Mesendoderm (in vitro differentiated cells): ENCODE results near the gene PALS2.

ENCODE experiments used
- DNase-seq: peaks from one replicate; pipeline ENCODE4 v3.0.0; 2013
- H2AK5ac ChIP-seq: 2 replicates; pipeline ENCODE4 v1.6.1; 2013; ENCODE audit warnings: low read length, inconsistent platforms
- H2BK120ac ChIP-seq: 2 replicates; pipeline ENCODE4 v1.6.1; 2013; ENCODE audit warnings: low read depth, mild to moderate bottlenecking, low read length, moderate library complexity, mixed read lengths
- H2BK15ac ChIP-seq: replicated peaks from 2 replicates; pipeline ENCODE4 v1.6.1; 2013; ENCODE audit warnings: low read depth, mild to moderate bottlenecking, moderate library complexity
- H2BK5ac ChIP-seq: 2 replicates; pipeline ENCODE4 v1.6.1; 2013; ENCODE audit warnings: low read length, inconsistent platforms
- H3K18ac ChIP-seq: 2 replicates; pipeline ENCODE4 v1.6.1; 2013; ENCODE audit warnings: mild to moderate bottlenecking, low read length, mixed read lengths
- H3K23ac ChIP-seq: one replicate; pipeline ENCODE4 v1.6.1; 2013; ENCODE audit warnings: low read length
- H3K27ac ChIP-seq: 2 replicates; pipeline ENCODE4 v1.5.1; 2013; ENCODE audit warnings: low read depth, mild to moderate bottlenecking, inconsistent platforms, low read length, moderate library complexity
- H3K27me3 ChIP-seq: 2 replicates; pipeline ENCODE4 v1.6.1; 2013; ENCODE audit warnings: low read length, control low read depth, mild to moderate bottlenecking, inconsistent platforms; ENCODE audit not compliant: insufficient read depth, poor library complexity
- H3K36me3 ChIP-seq: 2 replicates; pipeline ENCODE4 v1.6.1; 2013; ENCODE audit warnings: low read length, inconsistent platforms; ENCODE audit not compliant: control insufficient read depth, insufficient read depth
- H3K4ac ChIP-seq: one replicate; pipeline ENCODE4 v1.6.1; 2013; ENCODE audit warnings: low read depth, mild to moderate bottlenecking, low read length, moderate library complexity
- H3K4me1 ChIP-seq: 2 replicates; pipeline ENCODE4 v1.6.1; 2013; ENCODE audit warnings: low read depth, low read length, inconsistent platforms; ENCODE audit not compliant: control insufficient read depth
- H3K4me2 ChIP-seq: 2 replicates; pipeline ENCODE4 v1.6.1; 2013; ENCODE audit warnings: low read length
- H3K4me3 ChIP-seq: 2 replicates; pipeline ENCODE4 v1.5.1; 2013; ENCODE audit warnings: mild to moderate bottlenecking, low read length
- H3K56ac ChIP-seq: one replicate; pipeline ENCODE4 v1.6.1; 2013; ENCODE audit warnings: low read length
- H3K79me1 ChIP-seq: 2 replicates; pipeline ENCODE4 v1.6.1; 2013; ENCODE audit warnings: low read length, inconsistent platforms
- H3K79me2 ChIP-seq: 2 replicates; pipeline ENCODE4 v1.6.1; 2013; ENCODE audit warnings: mild to moderate bottlenecking, low read length; ENCODE audit not compliant: control insufficient read depth, insufficient read depth
- H3K9ac ChIP-seq: 2 replicates; pipeline ENCODE4 v1.6.1; 2013; ENCODE audit warnings: low read length, inconsistent platforms
- H4K5ac ChIP-seq: one replicate; pipeline ENCODE4 v1.6.1; 2013; ENCODE audit warnings: low read length
- H4K8ac ChIP-seq: one replicate; pipeline ENCODE4 v1.6.1; 2013; ENCODE audit warnings: low read depth, mild to moderate bottlenecking, control low read depth, low read length, moderate library complexity
- WGBS: extraction: QIAGEN DNeasy Blood & Tissue Kit; methylation state at CpG from one replicate; pipeline ENCODE4 v1.1.7; 2013; ENCODE audit warnings: low lambda C conversion rate, missing lambda C conversion rate; ENCODE audit not compliant: insufficient coverage; ENCODE audit errors: extremely low coverage; 5-methylcytosine and 5-hydroxymethylcytosine counted together

Gene PALS2

DNA sequence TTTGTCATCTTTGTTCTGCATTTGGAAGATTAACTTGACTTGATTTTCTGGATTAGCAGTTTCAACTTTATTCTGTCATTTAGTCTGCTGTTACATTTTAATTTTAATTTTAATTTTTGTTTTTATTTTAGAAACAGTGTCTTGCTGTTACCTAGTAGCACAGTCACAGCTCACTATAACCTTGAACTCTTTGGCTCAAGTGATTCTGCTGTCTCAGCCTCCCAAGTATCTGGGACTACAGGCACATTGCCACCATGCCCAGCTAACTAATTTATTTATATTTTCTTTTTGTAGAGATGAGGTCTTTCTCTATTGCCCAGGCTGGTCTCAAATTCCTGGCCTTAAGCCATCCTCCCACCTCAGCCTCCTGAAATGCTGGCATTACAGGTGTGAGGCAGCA is 35.3 kb downstream of the PALS2 start:
- no peaks in the 10 kb centered on the region for H3K79me1 ChIP-seq
- H2BK15ac ChIP-seq: no peak overlapping the region
- H3K4me3 ChIP-seq: no peak overlapping the region
- H3K4ac ChIP-seq: no peak overlapping the region
- no peak overlapping the region for H2AK5ac ChIP-seq
- DNase-seq: no peak
- no peak overlapping the region for H2BK120ac ChIP-seq
- no peak overlapping the region for H3K9ac ChIP-seq
- no peak overlapping the region for H2BK5ac ChIP-seq
- H4K8ac ChIP-seq: no peak overlapping the region
- no peaks in the 10 kb centered on the region for H3K4me1 ChIP-seq
- no peaks in the 10 kb centered on the region for H3K27me3 ChIP-seq
- no peak overlapping the region for H4K5ac ChIP-seq
- H3K23ac ChIP-seq: no peak overlapping the region
- no peak overlapping the region for H3K56ac ChIP-seq
- H3K27ac ChIP-seq: no peak overlapping the region
- H3K36me3 ChIP-seq: no peaks in the 10 kb centered on the region
- H3K18ac ChIP-seq: no peak overlapping the region
- H3K4me2 ChIP-seq: no peak overlapping the region
- peaks cover 36% of the 10 kb centered on the region for H3K79me2 ChIP-seq

DNA sequence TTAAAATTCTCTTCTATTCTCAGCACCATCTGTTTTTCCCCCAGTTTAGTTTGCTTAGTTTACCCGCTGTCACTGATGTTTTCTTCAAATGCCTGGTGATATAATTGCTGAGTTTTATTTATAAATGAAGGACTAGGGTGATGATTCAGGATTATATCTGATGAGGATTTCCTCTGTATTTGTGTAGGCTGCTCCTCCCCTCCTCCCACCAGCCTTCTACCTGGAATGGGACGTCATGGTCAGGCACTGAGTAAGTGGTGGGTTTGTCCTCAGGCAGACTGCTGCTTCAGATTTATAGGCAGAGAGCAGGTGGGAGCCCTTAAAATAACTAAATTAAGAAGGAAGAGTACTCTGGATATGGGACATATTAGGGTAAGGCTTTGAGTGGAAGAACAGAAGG is 35.8 kb downstream of the PALS2 start:
- Histone ChIP-seq H3K23ac (no peak overlapping the region), H3K27me3 (no peaks in the 10 kb centered on the region), H3K79me2 (peaks cover 40% of the 10 kb centered on the region), H3K4ac (no peak overlapping the region), H2BK15ac (no peak overlapping the region), H3K79me1 (no peaks in the 10 kb centered on the region), H4K8ac (peak overlapping the region; percentile 28), H3K9ac (no peak overlapping the region), H3K4me1 (no peaks in the 10 kb centered on the region), H3K27ac (no peak overlapping the region), H2BK120ac (no peak overlapping the region), H3K4me2 (no peak overlapping the region), H3K4me3 (no peak overlapping the region), H3K36me3 (no peaks in the 10 kb centered on the region), H3K18ac (peak overlapping the region; percentile 11), H4K5ac (no peak overlapping the region), H2BK5ac (no peak overlapping the region), H3K56ac (no peak overlapping the region), H2AK5ac (no peak overlapping the region)
- no CpG with 5 or more reads among the region's 2 CpGs for WGBS
- DNase-seq: peak; percentile 56

DNA sequence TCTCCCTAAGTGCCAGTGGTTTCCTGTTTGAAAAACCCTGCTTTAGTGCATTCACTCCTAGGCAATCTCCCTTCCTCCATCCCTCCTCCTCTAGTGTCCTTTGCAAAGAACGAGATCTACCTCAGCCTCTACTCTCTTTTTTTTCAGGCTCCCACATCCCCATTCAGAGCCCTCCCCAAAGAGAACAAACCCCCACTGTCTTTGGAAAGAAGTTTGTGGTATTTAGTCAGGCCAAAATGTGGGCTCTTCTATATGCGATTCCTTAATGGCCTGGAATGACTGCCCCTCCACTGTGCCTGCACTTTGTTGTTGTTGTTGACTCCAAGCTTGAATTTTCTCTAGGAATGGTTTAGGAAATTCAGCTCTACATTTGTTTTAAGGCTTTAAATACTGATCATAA is 36.3 kb downstream of the PALS2 start:
- DNase-seq: peak; percentile 32
- no peaks in the 10 kb centered on the region for H3K27me3 ChIP-seq

DNA sequence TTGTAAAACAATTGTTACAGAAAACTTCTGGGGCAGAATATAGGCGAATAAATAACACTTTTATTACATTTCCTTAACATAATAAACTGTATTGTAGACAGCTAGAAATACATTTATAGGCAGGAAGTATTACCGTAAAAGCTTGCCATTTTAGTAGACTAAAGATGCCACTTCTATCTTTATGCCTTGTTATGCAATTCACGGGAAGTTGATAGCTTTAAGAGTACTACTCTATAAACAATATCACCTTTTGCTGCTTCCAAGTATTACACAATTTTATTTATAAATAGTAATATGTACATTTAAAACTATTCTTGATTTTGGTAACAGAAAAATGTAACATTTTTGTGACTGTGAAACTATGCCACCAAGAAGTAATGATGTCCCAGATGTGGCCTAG is 37.9 kb downstream of the PALS2 start:
- H3K18ac ChIP-seq: no peak overlapping the region
- H3K9ac ChIP-seq: no peak overlapping the region
- no peak overlapping the region for H2AK5ac ChIP-seq
- no peak overlapping the region for H4K8ac ChIP-seq
- H2BK120ac ChIP-seq: no peak overlapping the region
- no peak overlapping the region for H3K56ac ChIP-seq
- no peak overlapping the region for H2BK15ac ChIP-seq
- no peaks in the 10 kb centered on the region for H3K4me1 ChIP-seq
- H4K5ac ChIP-seq: no peak overlapping the region
- no peak overlapping the region for H3K27ac ChIP-seq
- H3K4ac ChIP-seq: no peak overlapping the region
- WGBS: no CpG with 5 or more reads among the region's 3 CpGs
- no peak for DNase-seq
- H3K79me1 ChIP-seq: peaks cover 2% of the 10 kb centered on the region
- H3K27me3 ChIP-seq: no peaks in the 10 kb centered on the region
- no peak overlapping the region for H2BK5ac ChIP-seq
- H3K36me3 ChIP-seq: no peaks in the 10 kb centered on the region
- H3K4me3 ChIP-seq: no peak overlapping the region
- H3K79me2 ChIP-seq: peaks cover 44% of the 10 kb centered on the region
- no peak overlapping the region for H3K23ac ChIP-seq
- no peak overlapping the region for H3K4me2 ChIP-seq

More for the DNA sequence above, 36.3 kb downstream of the PALS2 start:
- Histone ChIP-seq H3K23ac (no peak overlapping the region), H3K56ac (no peak overlapping the region), H3K4ac (no peak overlapping the region), H3K79me2 (peaks cover 41% of the 10 kb centered on the region), H3K4me3 (no peak overlapping the region), H3K18ac (peak overlapping the region; percentile 11), H2BK5ac (no peak overlapping the region), H4K5ac (no peak overlapping the region), H3K27ac (no peak overlapping the region), H2BK120ac (no peak overlapping the region), H3K9ac (no peak overlapping the region), H2BK15ac (no peak overlapping the region), H3K4me1 (no peaks in the 10 kb centered on the region), H3K36me3 (no peaks in the 10 kb centered on the region), H3K4me2 (no peak overlapping the region), H3K79me1 (peaks cover 2% of the 10 kb centered on the region), H2AK5ac (no peak overlapping the region), H4K8ac (no peak overlapping the region)
- WGBS: no CpG with 5 or more reads among the region's 2 CpGs

DNA sequence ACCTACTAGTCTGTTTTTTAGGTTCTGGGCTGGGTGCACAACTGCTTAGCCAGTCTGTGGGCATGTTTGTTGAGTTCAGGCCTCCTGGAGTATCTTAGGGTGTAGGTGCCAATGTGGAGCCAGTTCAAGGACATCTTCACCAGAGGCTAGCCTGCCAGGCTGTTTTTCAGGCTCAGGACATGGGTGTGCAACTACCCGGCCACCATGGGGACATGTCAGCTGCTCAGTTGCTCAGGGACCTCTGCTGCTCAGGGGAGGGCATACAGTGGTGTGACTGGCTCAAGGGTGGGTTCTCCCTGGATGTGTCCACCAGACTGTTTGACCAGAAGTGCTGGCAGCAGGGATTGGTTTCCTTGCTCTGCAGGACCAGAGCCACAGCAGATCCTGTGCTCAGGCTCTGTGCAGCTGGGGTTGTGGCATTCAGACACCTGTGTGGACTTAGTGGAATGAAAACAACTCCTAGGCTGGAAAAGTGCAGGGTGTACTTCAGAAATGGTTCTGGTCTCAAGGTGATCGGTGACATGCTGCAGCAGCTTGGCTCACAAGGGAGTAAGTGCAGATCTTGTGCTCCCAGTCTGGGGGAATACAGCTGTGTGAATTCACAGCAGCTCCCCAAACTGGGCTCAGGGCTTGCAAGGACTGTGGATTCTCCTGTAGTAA is 44.8 kb downstream of the PALS2 start:
- Histone ChIP-seq H2BK15ac (no peak overlapping the region), H3K9ac (no peak overlapping the region), H2BK5ac (no peak overlapping the region), H3K56ac (no peak overlapping the region), H2BK120ac (no peak overlapping the region), H4K5ac (no peak overlapping the region), H3K4me1 (no peaks in the 10 kb centered on the region), H3K27me3 (no peaks in the 10 kb centered on the region), H3K79me1 (peaks cover 9% of the 10 kb centered on the region), H3K4ac (no peak overlapping the region), H3K23ac (no peak overlapping the region), H3K18ac (no peak overlapping the region), H4K8ac (no peak overlapping the region), H3K4me3 (no peak overlapping the region), H2AK5ac (no peak overlapping the region), H3K79me2 (peaks cover 40% of the 10 kb centered on the region), H3K27ac (no peak overlapping the region), H3K4me2 (no peak overlapping the region), H3K36me3 (no peaks in the 10 kb centered on the region)
- DNase-seq: no peak
- no CpG with 5 or more reads among the region's 2 CpGs for WGBS

DNA sequence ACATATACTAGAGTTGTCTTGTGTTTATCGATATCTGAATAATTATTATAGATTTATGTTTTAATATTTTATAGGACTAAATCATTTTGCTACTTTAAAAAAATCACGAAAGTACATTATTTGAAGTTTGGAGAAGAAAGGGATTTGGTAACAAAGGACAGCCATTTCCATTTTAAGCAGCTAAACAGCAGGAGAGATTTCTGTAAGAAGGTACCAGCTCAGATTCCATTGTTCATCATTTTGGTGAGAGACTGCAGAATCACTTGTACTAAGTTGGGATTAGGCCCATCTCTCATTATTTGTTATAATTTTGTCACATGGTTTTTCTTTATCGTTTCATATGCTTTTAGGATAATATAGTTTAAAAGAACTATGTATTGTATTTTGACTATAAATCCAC is 46.7 kb downstream of the PALS2 start:
- Histone ChIP-seq H3K27me3 (no peaks in the 10 kb centered on the region), H3K56ac (no peak overlapping the region), H3K36me3 (no peaks in the 10 kb centered on the region), H3K79me1 (peaks cover 8% of the 10 kb centered on the region), H3K4ac (no peak overlapping the region), H3K18ac (no peak overlapping the region), H3K27ac (no peak overlapping the region), H3K4me1 (no peaks in the 10 kb centered on the region), H3K4me2 (no peak overlapping the region), H3K9ac (no peak overlapping the region), H3K23ac (no peak overlapping the region), H4K8ac (no peak overlapping the region), H2BK5ac (no peak overlapping the region), H2BK120ac (no peak overlapping the region), H3K79me2 (peaks cover 34% of the 10 kb centered on the region), H4K5ac (no peak overlapping the region), H2AK5ac (no peak overlapping the region), H3K4me3 (no peak overlapping the region), H2BK15ac (no peak overlapping the region)
- 100% methylated on average over 2 of the region's 3 CpGs for WGBS
- DNase-seq: peak; percentile 12
